Adrenal gland (tissue), 12 donors: ENCODE results near the gene LY9. TPM values are rescaled to one million over a fixed set of nuclear protein-coding genes. Genes with fewer than 3 reads are reported as not detected.

Experiments used
- DNase-seq, 7 donors: peaks; one replicate each; pipeline ENCODE4 v3.0.0-alpha.2; 2019 to 2020
- H3K27ac ChIP-seq, 5 donors: fragments of 200-600 bp; sonication (generic) in 4 of 5; 1 replicate in 3 of 5; 2 replicates in 2 of 5; pipeline versions ENCODE4 v1.5.1 to v1.8.0; 2016 to 2020; ENCODE audit warnings: mild to moderate bottlenecking in 1 of 5
- H3K27me3 ChIP-seq: fragments of 200-600 bp; 2 replicates; pipeline ENCODE4 v1.8.0; 2021
- H3K36me3 ChIP-seq, 2 donors: fragments of 200-600 bp; replicated peaks in 1 of 2; 1 replicate in 1 of 2; 2 replicates in 1 of 2; pipeline versions ENCODE4 v1.5.1 to v1.8.0; 2018 to 2022
- H3K4me1 ChIP-seq, 2 donors: fragments of 200-600 bp; replicated peaks in 1 of 2; 1 replicate in 1 of 2; 2 replicates in 1 of 2; pipeline versions ENCODE4 v1.5.1 to v1.8.0; 2018 to 2021
- H3K4me3 ChIP-seq, 4 donors: fragments of 200-600 bp; sonication (generic) in 3 of 4; one replicate each; pipeline ENCODE4 v1.5.1; 2016 to 2018
- H3K9me3 ChIP-seq, 3 donors: fragments of 200-600 bp; sonication (generic) in 1 of 3; replicated peaks in 1 of 3; 1 replicate in 2 of 3; 2 replicates in 1 of 3; pipeline versions ENCODE4 v1.5.1 to v1.8.0; 2016 to 2021
- POLR2A ChIP-seq, 2 donors: fragments of 450-650 bp; IDR thresholded peaks; one replicate each; pipeline ENCODE4 v1.6.1; 2017; ENCODE audit warnings: antibody characterized with exemption in 2 of 2, mild to moderate bottlenecking in 2 of 2, moderate library complexity in 1 of 2
- WGBS, 4 donors: extraction: QIAGEN DNeasy Blood & Tissue Kit in 2 of 4; methylation state at CpG; one replicate each; pipeline versions ENCODE4 v1.1.5 to v1.1.7; 2013 to 2017; 5-methylcytosine and 5-hydroxymethylcytosine counted together
- intact Hi-C, 2 donors: fragments of 100-400 bp; cut with DNase I; formaldehyde crosslinking; loops; one replicate each; pipeline versions ENCODE4 v1.14.1 to v1.15.0; 2022 to 2023
- polyA plus RNA-seq, 3 donors: library from polyadenylated mRNA; stranded (reverse); fragments of 200-250 nt in 2 of 3; fragments of 350-450 nt in 1 of 3; fragmentation: Illumina TruSeq in 1 of 3; extraction: RNeasy Lipid Tissue Mini Kit (QIAGEN cat#74804) in 1 of 3; gene quantifications; one replicate each; pipeline ENCODE4 v1.2.3, GENCODE V29; 2013 to 2014
- total RNA-seq, 9 donors: library from RNA; depleted of rRNA in 4 of 9; stranded (reverse); fragments of >200 nt in 4 of 9; fragments of 120-200 nt in 1 of 9; fragmentation: NEBNext Ultra II Directional in 1 of 9; extraction: Animal tissue kit (Norgen Biotek cat#: 25700) in 1 of 9; gene quantifications; one replicate each; pipeline versions ENCODE4 v1.1.0 to v1.2.4, GENCODE V29; 2013 to 2023
- TF ChIP-seq, protein P1 (sequence below), 6 experiments: fragments of 450-650 bp in 4 of 6; fragments of 200-600 bp in 2 of 6; sonication (generic) in 1 of 6; IDR thresholded peaks; 1 replicate in 5 of 6; 2 replicates in 1 of 6; pipeline versions ENCODE4 v1.5.1 to v1.8.0; 2016 to 2021; ENCODE audit warnings: antibody characterized with exemption in 6 of 6, mild to moderate bottlenecking in 2 of 6, moderate library complexity in 1 of 6
- donor health status: healthy with polysubstance abuse.
- donor health status: Bipolar disorder and iron deficiency.
- donor health status: DM: yes; HTN: yes; CAD: no.
- donor health status: DM: no; HTN: no; CAD: no.
- donor health status: DM: no; HTN: no; CAD: no.
- donor health status: DM: yes; HTN: yes; CAD: no.

The LY9 gene
- total and polyA plus RNA-seq, 12 donors, result 0.14 to 1.3 (median 0.34) TPM; not detected in 2

GRCh38 chr1:160777486-160778089, 18.4 kb upstream of the LY9 start:
- Histone ChIP-seq H3K4me3 (no peak overlapping the region), H3K36me3 (no peaks in the 10 kb centered on the region), H3K4me1 (no peaks in the 10 kb centered on the region), H3K9me3 (no peaks in the 10 kb centered on the region), H3K27me3 (no peaks in the 10 kb centered on the region), H3K27ac (no peak overlapping the region)
- 64 to 70% (median 65%) methylated on average over 7 of the region's 7 CpGs for WGBS, 4 donors
- TF ChIP-seq, protein P1, sequence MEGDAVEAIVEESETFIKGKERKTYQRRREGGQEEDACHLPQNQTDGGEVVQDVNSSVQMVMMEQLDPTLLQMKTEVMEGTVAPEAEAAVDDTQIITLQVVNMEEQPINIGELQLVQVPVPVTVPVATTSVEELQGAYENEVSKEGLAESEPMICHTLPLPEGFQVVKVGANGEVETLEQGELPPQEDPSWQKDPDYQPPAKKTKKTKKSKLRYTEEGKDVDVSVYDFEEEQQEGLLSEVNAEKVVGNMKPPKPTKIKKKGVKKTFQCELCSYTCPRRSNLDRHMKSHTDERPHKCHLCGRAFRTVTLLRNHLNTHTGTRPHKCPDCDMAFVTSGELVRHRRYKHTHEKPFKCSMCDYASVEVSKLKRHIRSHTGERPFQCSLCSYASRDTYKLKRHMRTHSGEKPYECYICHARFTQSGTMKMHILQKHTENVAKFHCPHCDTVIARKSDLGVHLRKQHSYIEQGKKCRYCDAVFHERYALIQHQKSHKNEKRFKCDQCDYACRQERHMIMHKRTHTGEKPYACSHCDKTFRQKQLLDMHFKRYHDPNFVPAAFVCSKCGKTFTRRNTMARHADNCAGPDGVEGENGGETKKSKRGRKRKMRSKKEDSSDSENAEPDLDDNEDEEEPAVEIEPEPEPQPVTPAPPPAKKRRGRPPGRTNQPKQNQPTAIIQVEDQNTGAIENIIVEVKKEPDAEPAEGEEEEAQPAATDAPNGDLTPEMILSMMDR (IDR thresholded peaks at IDR 0.05), result peak in 4 of 6 experiments; percentile 26 to 31 (median 30)
- no peak for TF ChIP-seq POLR2A (IDR thresholded peaks at IDR 0.05)
- intact Hi-C loops, result no loop called here
- peak in 1 of 7 donors; percentile 45 for DNase-seq

- Histone ChIP-seq H3K9me3 (no peaks in the 10 kb centered on the region), H3K36me3 (no peaks in the 10 kb centered on the region), H3K27ac (no peak overlapping the region), H3K4me1 (no peaks in the 10 kb centered on the region), H3K4me3 (no peak overlapping the region), H3K27me3 (no peaks in the 10 kb centered on the region)
- no peak for DNase-seq
- WGBS, 4 donors, result 80 to 87% (median 84%) methylated on average over 6 of the region's 6 CpGs
- no peak for TF ChIP-seq POLR2A (IDR thresholded peaks at IDR 0.05)
- TF ChIP-seq, protein P1 (IDR thresholded peaks at IDR 0.05), result no peak
- intact Hi-C loops, result no loop called here
These were observed 17.0 kb upstream of the LY9 start for GRCh38 chr1:160778976-160779375.

GRCh38 chr1:160779626-160780397, 16.2 kb upstream of the LY9 start:
- Histone ChIP-seq H3K4me1 (no peaks in the 10 kb centered on the region), H3K4me3 (no peak overlapping the region), H3K27me3 (no peaks in the 10 kb centered on the region), H3K27ac (no peak overlapping the region), H3K9me3 (no peaks in the 10 kb centered on the region), H3K36me3 (no peaks in the 10 kb centered on the region)
- WGBS, 4 donors, result 89 to 94% (median 92%) methylated on average over 7 to 18 of the region's 18 CpGs
- TF ChIP-seq, protein P1 (IDR thresholded peaks at IDR 0.05), result peak in 1 of 6 experiments; percentile 15
- TF ChIP-seq POLR2A (IDR thresholded peaks at IDR 0.05), result no peak
- no peak for DNase-seq
- intact Hi-C loops, result no loop called here

- Histone ChIP-seq H3K4me3 (no peak overlapping the region), H3K27me3 (no peaks in the 10 kb centered on the region), H3K9me3 (no peaks in the 10 kb centered on the region), H3K36me3 (no peaks in the 10 kb centered on the region), H3K4me1 (no peaks in the 10 kb centered on the region), H3K27ac (no peak overlapping the region)
- 69 to 100% (median 87%) methylated on average over 2 of the region's 2 CpGs for WGBS, 4 donors
- no peak for DNase-seq
- TF ChIP-seq POLR2A (IDR thresholded peaks at IDR 0.05), result no peak
- TF ChIP-seq, protein P1 (IDR thresholded peaks at IDR 0.05), result no peak
- intact Hi-C loops, result no loop called here
These were observed 15.6 kb upstream of the LY9 start for GRCh38 chr1:160780398-160780755.
